IMR-90 (cell line): ENCODE measurements around the gene WNT16. TPM values are rescaled to one million over a fixed set of nuclear protein-coding genes. Genes with fewer than 3 reads are reported as not detected.

ENCODE experiments used
- ATAC-seq: fragments of 200-7000 bp; cut with Tn5 transposase; 2 replicates; pipeline ENCODE4 v1.9.1; 2020; ENCODE audit warnings: low read depth, mild to moderate bottlenecking, moderate library complexity
- BruUV-seq: library from RNA; stranded (reverse); fragments of 400-500 nt; replicated peaks from 2 replicates; lab custom pipeline; 2021; lab: Mats Ljungman, UMichigan
- CTCF ChIA-PET: fragments of 300-600 bp; formaldehyde crosslinking; extraction: SDS; loops from one replicate; lab custom pipeline; 2021; ENCODE audit warnings: antibody characterized with exemption; lab: Yijun Ruan, JAX
- POLR2A ChIA-PET: fragments of 300-600 bp; sonication (Branson Sonifier 250); formaldehyde crosslinking; loops from one replicate; lab custom pipeline; 2022; ENCODE audit warnings: antibody characterized with exemption; ENCODE audit not compliant: unreplicated experiment; lab: Charles Lee
- DNase-seq: peaks from one replicate; pipeline ENCODE4 v3.0.0; 2013
- H2AFZ ChIP-seq: replicated peaks from 2 replicates; pipeline ENCODE3; 2013; ENCODE audit warnings: low read length, mild to moderate bottlenecking; ENCODE audit not compliant: poor library complexity
- H2AK5ac ChIP-seq: 2 replicates; pipeline ENCODE4 v1.6.1; 2013; ENCODE audit warnings: low read depth, low read length, inconsistent platforms
- H2AK9ac ChIP-seq: replicated peaks from 2 replicates; pipeline ENCODE3; 2013; ENCODE audit warnings: mild to moderate bottlenecking, low read depth, low read length, moderate library complexity; ENCODE audit not compliant: poor library complexity
- H2BK120ac ChIP-seq: 2 replicates; pipeline ENCODE4 v1.6.1; 2013; ENCODE audit warnings: low read depth, low read length, inconsistent platforms
- H2BK15ac ChIP-seq: 3 replicates; pipeline ENCODE4 v1.6.1; 2013; ENCODE audit warnings: low read depth, low read length, inconsistent platforms
- H2BK20ac ChIP-seq: 2 replicates; pipeline ENCODE4 v1.6.1; 2013; ENCODE audit warnings: low read depth, mild to moderate bottlenecking, inconsistent platforms, low read length, moderate library complexity
- H2BK5ac ChIP-seq: 2 replicates; pipeline ENCODE4 v1.6.1; 2013; ENCODE audit warnings: mild to moderate bottlenecking, low read depth, low read length, inconsistent platforms; ENCODE audit not compliant: poor library complexity, severe bottlenecking
- H3K14ac ChIP-seq: replicated peaks from 2 replicates; pipeline ENCODE4 v1.6.1; 2013; ENCODE audit warnings: low read depth, low read length, inconsistent platforms
- H3K18ac ChIP-seq: 2 replicates; pipeline ENCODE4 v1.6.1; 2013; ENCODE audit warnings: low read depth, low read length, control low read depth
- H3K23ac ChIP-seq: 2 replicates; pipeline ENCODE4 v1.6.1; 2013; ENCODE audit warnings: low read depth, low read length, inconsistent platforms
- H3K27ac ChIP-seq: 2 replicates; pipeline ENCODE4 v1.5.1; 2013; ENCODE audit warnings: mild to moderate bottlenecking, control low read depth, low read length; ENCODE audit not compliant: insufficient read depth
- H3K27me3 ChIP-seq: 2 replicates; pipeline ENCODE4 v1.6.1; 2013; ENCODE audit warnings: low read length; ENCODE audit not compliant: control insufficient read depth, insufficient read depth
- H3K36me3 ChIP-seq: 2 replicates; pipeline ENCODE4 v1.6.1; 2013; ENCODE audit warnings: low read length, mixed read lengths; ENCODE audit not compliant: control insufficient read depth, insufficient read depth
- H3K4ac ChIP-seq: 2 replicates; pipeline ENCODE4 v1.6.1; 2013; ENCODE audit warnings: low read depth, low read length, inconsistent platforms
- H3K4me1 ChIP-seq: 2 replicates; pipeline ENCODE4 v1.6.1; 2013; ENCODE audit warnings: low read length, mixed read lengths; ENCODE audit not compliant: control insufficient read depth, insufficient read depth
- H3K4me2 ChIP-seq: 2 replicates; pipeline ENCODE4 v1.6.1; 2013; ENCODE audit warnings: low read depth, mild to moderate bottlenecking, control low read depth, low read length, moderate library complexity
- H3K4me3 ChIP-seq: 2 replicates; pipeline ENCODE4 v1.5.1; 2013; ENCODE audit warnings: low read depth, mild to moderate bottlenecking, control low read depth, low read length, moderate library complexity; ENCODE audit not compliant: insufficient read depth
- H3K56ac ChIP-seq: 2 replicates; pipeline ENCODE4 v1.6.1; 2013; ENCODE audit warnings: low read length, inconsistent platforms; ENCODE audit not compliant: insufficient read depth; ENCODE audit errors: extremely low read depth
- H3K79me1 ChIP-seq, 2 experiments: 2 replicates each; pipeline ENCODE4 v1.6.1; 2013; ENCODE audit warnings: low read length in 2 of 2, inconsistent platforms in 1 of 2, low read depth in 1 of 2
- H3K9ac ChIP-seq: 2 replicates; pipeline ENCODE4 v1.6.1; 2013; ENCODE audit warnings: low read depth, low read length, control low read depth
- H3K9me1 ChIP-seq: 2 replicates; pipeline ENCODE4 v1.6.1; 2013; ENCODE audit warnings: low read length, inconsistent platforms; ENCODE audit not compliant: insufficient read depth
- H3K9me3 ChIP-seq: 2 replicates; pipeline ENCODE4 v1.6.1; 2013; ENCODE audit warnings: low read length; ENCODE audit not compliant: control insufficient read depth, insufficient read depth
- H4K20me1 ChIP-seq: 2 replicates; pipeline ENCODE4 v1.6.1; 2013; ENCODE audit warnings: low read length, inconsistent platforms; ENCODE audit not compliant: insufficient read depth
- H4K5ac ChIP-seq: 2 replicates; pipeline ENCODE4 v1.6.1; 2013; ENCODE audit warnings: mild to moderate bottlenecking, low read depth, low read length, control low read depth
- H4K8ac ChIP-seq, 2 experiments: 2 replicates each; pipeline ENCODE4 v1.6.1; 2013; ENCODE audit warnings: low read depth in 2 of 2, low read length in 2 of 2, control low read depth in 1 of 2, inconsistent platforms in 1 of 2
- H4K91ac ChIP-seq: 2 replicates; pipeline ENCODE4 v1.6.1; 2013; ENCODE audit warnings: low read depth, low read length, inconsistent platforms; ENCODE audit not compliant: insufficient read depth
- BHLHE40 ChIP-seq: fragments of 150-350 bp; IDR thresholded peaks from 2 replicates; pipeline ENCODE4 v1.6.1; 2016; ENCODE audit warnings: mild to moderate bottlenecking, low read depth, low read length
- CHD1 ChIP-seq: IDR thresholded peaks from 2 replicates; pipeline ENCODE4 v1.6.1; 2012; ENCODE audit warnings: low read depth, low read length, improper control_type of control experiment
- FOS ChIP-seq: fragments of 150-350 bp; IDR thresholded peaks from 2 replicates; pipeline ENCODE4 v1.6.1; 2016; ENCODE audit warnings: low read depth, low read length
- MAFK ChIP-seq: IDR thresholded peaks from 2 replicates; pipeline ENCODE4 v1.6.1; 2012; ENCODE audit warnings: low read depth, low read length, improper control_type of control experiment
- MXI1 ChIP-seq: IDR thresholded peaks from 2 replicates; pipeline ENCODE4 v1.6.1; 2012; ENCODE audit warnings: low read depth, mild to moderate bottlenecking, low read length, moderate library complexity, borderline replicate concordance
- NFE2L2 ChIP-seq: fragments of 150-350 bp; IDR thresholded peaks from 2 replicates; pipeline ENCODE4 v1.6.1; 2016; ENCODE audit warnings: low read depth, mild to moderate bottlenecking, low read length
- POLR2A ChIP-seq: IDR thresholded peaks from 2 replicates; pipeline ENCODE4 v1.6.1; 2012; ENCODE audit warnings: mild to moderate bottlenecking, low read depth, low read length
- RAD21 ChIP-seq: IDR thresholded peaks from 2 replicates; pipeline ENCODE4 v1.6.1; 2012; ENCODE audit warnings: low read length, improper control_type of control experiment
- RFX5 ChIP-seq: IDR thresholded peaks from 2 replicates; pipeline ENCODE4 v1.8.0; 2012; ENCODE audit warnings: low read depth, mild to moderate bottlenecking, low read length, moderate library complexity
- SMC3 ChIP-seq: fragments of 150-350 bp; IDR thresholded peaks from 2 replicates; pipeline ENCODE4 v1.6.1; 2016; ENCODE audit warnings: low read depth, mild to moderate bottlenecking, antibody characterized with exemption, low read length, moderate library complexity
- WGBS, 2 experiments: methylation state at CpG; one replicate each; pipeline versions ENCODE4 v1.1.5 to v1.1.7; 2013; ENCODE audit warnings: missing lambda C conversion rate in 2 of 2; ENCODE audit not compliant: insufficient read length in 1 of 2; ENCODE audit errors: extremely low coverage in 2 of 2; 5-methylcytosine and 5-hydroxymethylcytosine counted together
- dilution Hi-C: fragments of 300-500 bp; cut with HindIII; formaldehyde crosslinking; loops from one replicate; pipeline ENCODE4 v1.14.3; 2018; ENCODE audit warnings: low sequenced_read_pairs; ENCODE audit not compliant: unreplicated experiment
- in situ Hi-C: fragments of 300-500 bp; cut with MboI; formaldehyde crosslinking; loops from 3 replicates; pipeline ENCODE4 v1.14.3; 2019; ENCODE audit warnings: low sequenced_read_pairs, inconsistent platforms, mixed read lengths
- intact Hi-C: fragments of 100-400 bp; cut with micrococcal nuclease; formaldehyde crosslinking; loops from 2 replicates; pipeline ENCODE4 v1.10.0; 2022
- polyA plus RNA-seq, 3 experiments: library from polyadenylated mRNA; depleted of rRNA; stranded (reverse); fragments of >200 nt; gene quantifications; 2 replicates each; pipeline ENCODE4 v1.2.3, GENCODE V29; 2012; ENCODE audit warnings: low replicate concordance in 1 of 3
- total RNA-seq: library from RNA; depleted of rRNA; stranded (reverse); fragments of >200 nt; gene quantifications from 2 replicates; pipeline ENCODE4 v1.2.3, GENCODE V29; 2012
- TF ChIP-seq, protein P1 (sequence below): fragments of 150-350 bp; IDR thresholded peaks from 2 replicates; pipeline ENCODE4 v1.6.1; 2016; ENCODE audit warnings: low read depth, mild to moderate bottlenecking, low read length, moderate library complexity, borderline replicate concordance
- TF ChIP-seq, protein P2 (sequence below): fragments of 150-350 bp; IDR thresholded peaks from 2 replicates; pipeline ENCODE4 v1.6.1; 2017; ENCODE audit warnings: mild to moderate bottlenecking, antibody characterized with exemption, low read length, low read depth
- TF ChIP-seq, protein P3 (sequence below): conservative IDR thresholded peaks from 2 replicates; pipeline ENCODE4 v1.5.1; 2012; ENCODE audit warnings: mild to moderate bottlenecking, low read depth, low read length, improper control_type of control experiment

WNT16 gene
- total and polyA plus RNA-seq, 2 of the 4 experiments (the other 2 are of a cell fraction): 0.68 to 1.1 TPM

- no peak for TF ChIP-seq MAFK
- TF ChIP-seq SMC3: no peak
- no peak for TF ChIP-seq BHLHE40
- no peak for TF ChIP-seq POLR2A
- no peak for TF ChIP-seq CHD1
- TF ChIP-seq MXI1: no peak
- TF ChIP-seq RAD21: no peak
- no peak for TF ChIP-seq RFX5
- no peak for TF ChIP-seq FOS
- TF ChIP-seq, protein P1, sequence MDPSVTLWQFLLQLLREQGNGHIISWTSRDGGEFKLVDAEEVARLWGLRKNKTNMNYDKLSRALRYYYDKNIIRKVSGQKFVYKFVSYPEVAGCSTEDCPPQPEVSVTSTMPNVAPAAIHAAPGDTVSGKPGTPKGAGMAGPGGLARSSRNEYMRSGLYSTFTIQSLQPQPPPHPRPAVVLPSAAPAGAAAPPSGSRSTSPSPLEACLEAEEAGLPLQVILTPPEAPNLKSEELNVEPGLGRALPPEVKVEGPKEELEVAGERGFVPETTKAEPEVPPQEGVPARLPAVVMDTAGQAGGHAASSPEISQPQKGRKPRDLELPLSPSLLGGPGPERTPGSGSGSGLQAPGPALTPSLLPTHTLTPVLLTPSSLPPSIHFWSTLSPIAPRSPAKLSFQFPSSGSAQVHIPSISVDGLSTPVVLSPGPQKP: no peak
- TF ChIP-seq NFE2L2: no peak
- TF ChIP-seq, protein P2, sequence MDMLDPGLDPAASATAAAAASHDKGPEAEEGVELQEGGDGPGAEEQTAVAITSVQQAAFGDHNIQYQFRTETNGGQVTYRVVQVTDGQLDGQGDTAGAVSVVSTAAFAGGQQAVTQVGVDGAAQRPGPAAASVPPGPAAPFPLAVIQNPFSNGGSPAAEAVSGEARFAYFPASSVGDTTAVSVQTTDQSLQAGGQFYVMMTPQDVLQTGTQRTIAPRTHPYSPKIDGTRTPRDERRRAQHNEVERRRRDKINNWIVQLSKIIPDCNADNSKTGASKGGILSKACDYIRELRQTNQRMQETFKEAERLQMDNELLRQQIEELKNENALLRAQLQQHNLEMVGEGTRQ: no peak
- TF ChIP-seq, protein P3, sequence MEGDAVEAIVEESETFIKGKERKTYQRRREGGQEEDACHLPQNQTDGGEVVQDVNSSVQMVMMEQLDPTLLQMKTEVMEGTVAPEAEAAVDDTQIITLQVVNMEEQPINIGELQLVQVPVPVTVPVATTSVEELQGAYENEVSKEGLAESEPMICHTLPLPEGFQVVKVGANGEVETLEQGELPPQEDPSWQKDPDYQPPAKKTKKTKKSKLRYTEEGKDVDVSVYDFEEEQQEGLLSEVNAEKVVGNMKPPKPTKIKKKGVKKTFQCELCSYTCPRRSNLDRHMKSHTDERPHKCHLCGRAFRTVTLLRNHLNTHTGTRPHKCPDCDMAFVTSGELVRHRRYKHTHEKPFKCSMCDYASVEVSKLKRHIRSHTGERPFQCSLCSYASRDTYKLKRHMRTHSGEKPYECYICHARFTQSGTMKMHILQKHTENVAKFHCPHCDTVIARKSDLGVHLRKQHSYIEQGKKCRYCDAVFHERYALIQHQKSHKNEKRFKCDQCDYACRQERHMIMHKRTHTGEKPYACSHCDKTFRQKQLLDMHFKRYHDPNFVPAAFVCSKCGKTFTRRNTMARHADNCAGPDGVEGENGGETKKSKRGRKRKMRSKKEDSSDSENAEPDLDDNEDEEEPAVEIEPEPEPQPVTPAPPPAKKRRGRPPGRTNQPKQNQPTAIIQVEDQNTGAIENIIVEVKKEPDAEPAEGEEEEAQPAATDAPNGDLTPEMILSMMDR: no peak
- POLR2A ChIA-PET: no interaction called here
- dilution Hi-C loops: no loop called here
Measured at GRCh38 chr7:121298831-121299239, 30.0 kb upstream of the WNT16 start.

More at GRCh38 chr7:121298831-121299239, 30.0 kb upstream of the WNT16 start:
- Histone ChIP-seq H3K4me1 (peaks cover 8% of the 10 kb centered on the region), H4K8ac (peak overlapping the region in 1 of 2 experiments; percentile 60; a peak in 2 of 4 replicates), H3K4me2 (no peak overlapping the region), H3K36me3 (peaks cover 3% of the 10 kb centered on the region), H3K79me1 (peaks cover 0 to 9% of the 10 kb centered on the region in 2 experiments; a peak in 1 of 4 replicates), H2BK120ac (no peak overlapping the region), H2AK5ac (no peak overlapping the region), H2BK15ac (no peak overlapping the region), H2AK9ac (no peak overlapping the region), H2AFZ (no peak overlapping the region), H3K9me1 (0 out of 2 replicates have a peak, but pooled peaks cover 3% of the 10 kb centered on the region), H3K9ac (no peak overlapping the region), H3K27me3 (no peaks in the 10 kb centered on the region), H3K4me3 (no peak overlapping the region), H3K56ac (no peak overlapping the region), H3K18ac (no peak overlapping the region), H4K20me1 (no peaks in the 10 kb centered on the region), H2BK20ac (0 out of 2 replicates have a peak overlapping the region, but pooled peaks have one; percentile 72), H3K27ac (no peak overlapping the region), H2BK5ac (peak overlapping the region; percentile 77), H4K5ac (peak overlapping the region; percentile 39; the same call in 1 of the 2 replicates), H3K4ac (no peak overlapping the region; the same call in 1 of the 2 replicates), H3K23ac (no peak overlapping the region), H4K91ac (0 out of 2 replicates have a peak overlapping the region, but pooled peaks have one; percentile 25), H3K14ac (no peak overlapping the region), H3K9me3 (no peaks in the 10 kb centered on the region)
- ATAC-seq (no peak), DNase-seq (no peak)
- CTCF ChIA-PET: interaction anchor here (0.7 kb wide), 1 partner anchor 160 kb away, joined by 5 read pairs; no protein-coding TSS in a partner anchor
- BruUV-seq: no TSS peak
- in situ Hi-C loops: no loop called here
- no CpG with 5 or more reads among the region's 2 CpGs for WGBS, 2 experiments
- intact Hi-C loops: no loop called here
